Measurements from ENCODE around the gene CCDC13.

Gene CCDC13

DNA sequence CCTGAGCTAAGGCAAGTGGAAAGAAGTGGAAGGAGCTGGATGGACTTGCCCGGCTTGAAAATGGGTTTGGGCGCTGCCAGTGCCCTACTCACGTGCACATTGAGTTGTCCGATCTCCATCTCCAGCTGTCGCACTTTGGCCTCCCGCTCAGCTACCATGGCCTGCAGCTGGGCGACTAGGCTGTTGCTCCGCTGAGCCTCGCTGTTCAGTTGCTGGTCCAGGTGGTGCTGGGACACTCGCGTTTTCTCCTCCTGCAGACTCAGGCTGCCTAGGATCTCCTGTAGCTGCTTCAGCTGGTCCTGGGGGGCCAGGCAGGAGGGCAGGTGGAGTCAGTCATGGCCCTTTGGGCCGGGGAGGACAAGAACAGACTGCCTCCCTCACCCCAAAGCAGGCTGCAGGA lies 37.4 kb downstream of the CCDC13 start:
- H3K4me3 Mint-ChIP-seq: no peak overlapping the region

GRCh38 chr3:42735019-42735418 lies 38.0 kb downstream of the CCDC13 start:
- H3K27ac Mint-ChIP-seq: no peak overlapping the region

More for the DNA sequence above, 37.4 kb downstream of the CCDC13 start:
- Mint-ChIP-seq H3K36me3 (no peaks in the 10 kb centered on the region), H3K27ac (no peak overlapping the region), H3K9me3 (ENCODE audit: low read depth) (no peaks in the 10 kb centered on the region), H3K4me1 (ENCODE audit: low read depth) (no peaks in the 10 kb centered on the region), H3K27me3 (no peaks in the 10 kb centered on the region)

DNA sequence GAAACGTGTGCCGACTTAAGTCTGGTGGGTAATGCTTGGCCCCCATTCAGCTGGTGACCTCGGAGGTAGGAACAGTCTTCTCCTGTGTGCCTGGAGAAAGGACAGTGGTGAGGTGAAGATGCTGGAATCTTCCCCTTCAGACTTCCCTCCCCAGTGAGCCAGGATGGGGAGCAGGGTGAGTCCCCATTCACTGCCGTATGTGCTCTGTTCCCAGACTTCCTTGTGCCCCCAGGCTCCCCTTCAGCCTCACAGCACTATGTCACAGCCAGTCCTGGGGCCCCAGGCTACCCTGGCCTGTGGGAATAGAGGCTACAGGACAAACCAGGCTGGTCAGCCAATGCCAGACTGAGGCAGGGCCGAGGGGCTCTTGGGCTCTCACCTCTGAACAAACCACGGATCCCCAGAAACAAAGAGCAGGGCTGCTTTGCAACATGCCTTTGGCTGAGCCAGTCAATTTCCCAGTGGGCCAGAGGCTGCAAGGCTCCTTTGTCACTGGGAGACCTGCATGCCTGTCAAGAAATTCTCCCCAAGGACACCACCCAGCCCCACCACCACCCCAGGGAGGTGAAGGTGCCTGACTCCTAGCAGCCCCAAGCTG lies 38.7 kb downstream of the CCDC13 start:
- H3K36me3 Mint-ChIP-seq: no peaks in the 10 kb centered on the region

More at GRCh38 chr3:42735019-42735418, 38.0 kb downstream of the CCDC13 start:
- Mint-ChIP-seq H3K36me3 (no peaks in the 10 kb centered on the region), H3K4me1 (ENCODE audit: low read depth) (no peaks in the 10 kb centered on the region), H3K9me3 (ENCODE audit: low read depth) (no peaks in the 10 kb centered on the region), H3K27me3 (no peaks in the 10 kb centered on the region), H3K4me3 (no peak overlapping the region)

GRCh38 chr3:42733501-42734262 lies 39.4 kb downstream of the CCDC13 start:
- H3K4me1 Mint-ChIP-seq (ENCODE audit: low read depth): no peaks in the 10 kb centered on the region
- no peak overlapping the region for H3K27ac Mint-ChIP-seq
- H3K36me3 Mint-ChIP-seq: no peaks in the 10 kb centered on the region
- H3K9me3 Mint-ChIP-seq (ENCODE audit: low read depth): no peaks in the 10 kb centered on the region
- H3K4me3 Mint-ChIP-seq: no peak overlapping the region
- H3K27me3 Mint-ChIP-seq: no peaks in the 10 kb centered on the region

More for the DNA sequence above, 38.7 kb downstream of the CCDC13 start:
- Mint-ChIP-seq H3K4me1 (ENCODE audit: low read depth) (no peaks in the 10 kb centered on the region), H3K9me3 (ENCODE audit: low read depth) (no peaks in the 10 kb centered on the region), H3K4me3 (no peak overlapping the region), H3K27ac (no peak overlapping the region), H3K27me3 (no peaks in the 10 kb centered on the region)

GRCh38 chr3:42732829-42733459 lies 40.1 kb downstream of the CCDC13 start:
- no peak overlapping the region for H3K27ac Mint-ChIP-seq
- H3K9me3 Mint-ChIP-seq (ENCODE audit: low read depth): no peaks in the 10 kb centered on the region

GRCh38 chr3:42732196-42732828 lies 40.7 kb downstream of the CCDC13 start:
- Mint-ChIP-seq H3K4me3 (no peak overlapping the region), H3K4me1 (ENCODE audit: low read depth) (no peaks in the 10 kb centered on the region), H3K27me3 (no peaks in the 10 kb centered on the region), H3K27ac (no peak overlapping the region), H3K9me3 (ENCODE audit: low read depth) (no peaks in the 10 kb centered on the region), H3K36me3 (no peaks in the 10 kb centered on the region)

More at GRCh38 chr3:42732829-42733459, 40.1 kb downstream of the CCDC13 start:
- H3K36me3 Mint-ChIP-seq: no peaks in the 10 kb centered on the region
- no peaks in the 10 kb centered on the region for H3K4me1 Mint-ChIP-seq (ENCODE audit: low read depth)
- H3K4me3 Mint-ChIP-seq: no peak overlapping the region
- H3K27me3 Mint-ChIP-seq: no peaks in the 10 kb centered on the region

GRCh38 chr3:42731476-42732195 lies 41.4 kb downstream of the CCDC13 start:
- Mint-ChIP-seq H3K27ac (no peak overlapping the region), H3K27me3 (no peaks in the 10 kb centered on the region), H3K4me3 (no peak overlapping the region), H3K4me1 (ENCODE audit: low read depth) (no peaks in the 10 kb centered on the region), H3K9me3 (ENCODE audit: low read depth) (no peaks in the 10 kb centered on the region), H3K36me3 (no peaks in the 10 kb centered on the region)

GRCh38 chr3:42730706-42731420 lies 42.2 kb downstream of the CCDC13 start:
- no peak overlapping the region for H3K27ac Mint-ChIP-seq
- H3K9me3 Mint-ChIP-seq (ENCODE audit: low read depth): no peaks in the 10 kb centered on the region
- H3K36me3 Mint-ChIP-seq: no peaks in the 10 kb centered on the region
- no peaks in the 10 kb centered on the region for H3K27me3 Mint-ChIP-seq
- H3K4me3 Mint-ChIP-seq: no peak overlapping the region
- no peaks in the 10 kb centered on the region for H3K4me1 Mint-ChIP-seq (ENCODE audit: low read depth)

DNA sequence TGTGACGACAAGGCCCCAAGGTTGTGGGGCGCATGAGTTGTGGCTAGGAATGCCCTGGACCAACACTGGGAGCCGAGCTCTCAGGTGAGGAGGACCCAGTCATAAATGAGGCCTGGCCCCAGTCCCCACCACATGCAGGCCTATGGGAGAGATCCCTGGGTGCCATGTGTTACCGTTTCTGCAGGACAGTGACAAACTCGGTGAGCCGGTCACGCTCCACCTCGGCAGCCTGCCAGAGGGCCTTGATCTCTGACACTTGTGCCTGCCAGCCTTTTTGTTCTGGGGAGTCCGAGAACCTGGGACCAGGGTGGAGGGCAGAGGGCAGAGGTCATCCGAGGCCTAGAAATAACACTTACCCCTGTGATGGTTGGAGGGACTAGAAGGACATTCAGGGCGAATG lies 42.8 kb downstream of the CCDC13 start:
- no peaks in the 10 kb centered on the region for H3K9me3 Mint-ChIP-seq (ENCODE audit: low read depth)
- H3K4me1 Mint-ChIP-seq (ENCODE audit: low read depth): no peaks in the 10 kb centered on the region
- no peaks in the 10 kb centered on the region for H3K36me3 Mint-ChIP-seq
- H3K27me3 Mint-ChIP-seq: no peaks in the 10 kb centered on the region
- H3K27ac Mint-ChIP-seq: no peak overlapping the region
- H3K4me3 Mint-ChIP-seq: no peak overlapping the region

DNA sequence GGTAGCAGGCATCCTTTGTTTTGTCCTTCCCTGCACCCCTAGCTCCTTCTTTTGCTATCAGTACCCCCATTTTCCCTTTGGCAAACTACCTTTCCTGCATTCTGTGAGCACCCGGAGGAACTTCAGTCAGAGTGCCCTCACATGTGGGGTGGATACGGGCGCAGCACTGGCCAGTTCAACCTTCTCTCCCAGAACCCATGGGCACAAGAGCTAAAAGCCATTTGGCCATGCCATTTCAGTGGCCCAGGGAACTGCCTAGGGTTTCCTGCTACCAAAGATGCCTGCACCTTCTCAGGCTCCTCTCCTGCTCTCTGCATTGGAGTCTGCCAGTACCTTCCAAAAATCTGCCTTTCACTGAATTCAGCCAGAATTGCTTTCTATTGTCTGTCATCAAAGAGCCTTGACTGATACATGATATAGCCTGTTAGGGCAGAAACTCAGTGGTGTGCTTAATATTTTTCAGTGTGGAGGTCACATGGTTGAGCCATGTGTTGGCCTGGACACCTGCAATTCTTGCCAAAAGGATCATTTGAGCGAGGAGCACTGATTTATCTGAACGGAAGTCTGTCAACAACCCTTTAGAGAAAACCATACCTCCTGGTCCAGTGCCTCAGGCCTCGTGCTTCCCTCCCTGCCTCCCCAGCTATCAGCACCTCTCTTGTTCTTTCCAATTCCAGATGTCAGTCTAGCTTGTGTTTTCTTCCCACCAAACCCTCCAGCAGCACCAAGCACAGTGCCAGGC lies 43.5 kb downstream of the CCDC13 start:
- Mint-ChIP-seq H3K27ac (no peak overlapping the region), H3K27me3 (no peaks in the 10 kb centered on the region), H3K4me3 (no peak overlapping the region), H3K36me3 (no peaks in the 10 kb centered on the region), H3K9me3 (ENCODE audit: low read depth) (no peaks in the 10 kb centered on the region), H3K4me1 (ENCODE audit: low read depth) (no peaks in the 10 kb centered on the region)

- Mint-ChIP-seq H3K27me3 (peaks cover 2% of the 10 kb centered on the region), H3K4me3 (no peak overlapping the region), H3K9me3 (ENCODE audit: low read depth) (no peaks in the 10 kb centered on the region), H3K4me1 (ENCODE audit: low read depth) (no peaks in the 10 kb centered on the region), H3K36me3 (no peaks in the 10 kb centered on the region), H3K27ac (no peak overlapping the region)
Observed at GRCh38 chr3:42728668-42729364, 44.2 kb downstream of the CCDC13 start.

- no peaks in the 10 kb centered on the region for H3K4me1 Mint-ChIP-seq (ENCODE audit: low read depth)
- H3K36me3 Mint-ChIP-seq: no peaks in the 10 kb centered on the region
- H3K9me3 Mint-ChIP-seq (ENCODE audit: low read depth): no peaks in the 10 kb centered on the region
- no peak overlapping the region for H3K27ac Mint-ChIP-seq
- H3K27me3 Mint-ChIP-seq: peaks cover 6% of the 10 kb centered on the region
- no peak overlapping the region for H3K4me3 Mint-ChIP-seq
Observed at GRCh38 chr3:42728056-42728455, 45.0 kb downstream of the CCDC13 start.

DNA sequence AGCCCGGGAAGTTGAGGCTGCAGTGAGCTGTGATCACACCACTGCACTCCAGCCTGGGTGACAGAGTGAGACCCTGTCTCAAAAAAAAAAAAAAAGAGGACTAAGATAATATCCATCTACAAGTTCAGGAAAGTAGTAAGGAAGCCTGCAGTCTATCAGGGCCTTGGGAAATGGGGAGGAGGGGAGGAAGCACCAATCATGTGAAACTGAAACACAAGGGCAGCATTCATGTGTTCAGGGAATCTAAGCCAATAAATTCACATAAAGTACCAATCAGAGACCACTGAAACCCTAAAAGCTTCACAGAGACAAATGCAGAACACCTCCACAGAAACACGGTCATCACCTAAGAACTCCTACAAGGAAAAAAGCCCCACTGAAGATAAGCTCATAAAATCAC lies 47.6 kb downstream of the CCDC13 start:
- no peak overlapping the region for H3K27ac Mint-ChIP-seq
- H3K4me1 Mint-ChIP-seq (ENCODE audit: low read depth): no peaks in the 10 kb centered on the region
- no peaks in the 10 kb centered on the region for H3K36me3 Mint-ChIP-seq
- no peak overlapping the region for H3K4me3 Mint-ChIP-seq
- H3K27me3 Mint-ChIP-seq: peaks cover 6% of the 10 kb centered on the region
- no peaks in the 10 kb centered on the region for H3K9me3 Mint-ChIP-seq (ENCODE audit: low read depth)
